Inflammatory macrophage (primary cell): ENCODE data around the gene OSBPL1A.

Experiments used
- DNase-seq, 2 donors: peaks; one replicate each; pipeline ENCODE4 v3.0.0-alpha.2; 2020 to 2022

Gene OSBPL1A

DNA sequence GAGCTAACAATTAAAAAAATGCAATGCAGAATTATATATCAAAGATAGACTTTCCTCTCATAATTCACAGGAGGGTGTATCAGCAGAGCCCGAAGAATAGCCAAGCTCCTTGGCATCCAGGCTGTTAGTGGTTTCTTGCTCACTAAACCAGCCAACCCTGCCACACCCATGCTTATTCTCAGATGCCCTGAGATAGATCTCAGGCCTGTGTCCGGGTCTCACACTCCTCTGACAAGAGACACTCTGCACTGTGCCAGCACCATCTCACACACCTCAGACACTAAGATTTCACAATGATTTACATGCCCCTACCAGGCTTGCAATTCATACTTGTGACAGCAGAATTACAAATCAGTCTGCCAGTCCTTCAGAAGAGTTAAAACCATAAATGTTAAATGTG lies 64.5 kb downstream of the OSBPL1A start:
- no peak for DNase-seq

DNA sequence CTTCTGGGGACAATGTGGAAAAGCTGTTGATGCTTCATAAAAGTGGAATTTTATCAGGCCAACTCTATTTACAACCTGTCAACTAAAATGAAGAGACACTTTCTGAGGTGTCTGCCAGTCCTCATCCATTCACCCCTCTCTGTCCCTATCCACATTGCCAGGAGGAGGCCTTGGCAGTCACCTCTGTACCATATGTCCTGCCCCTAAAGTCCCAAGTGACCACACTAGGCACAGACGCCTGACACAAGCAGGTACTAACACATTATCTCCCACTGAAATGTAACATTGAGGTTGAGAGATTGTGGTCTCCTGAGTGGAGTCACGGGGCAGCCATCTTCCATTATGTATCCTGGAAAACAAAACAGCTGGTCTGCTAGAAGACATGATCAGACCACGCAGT lies 71.4 kb downstream of the OSBPL1A start:
- no peak for DNase-seq

DNA sequence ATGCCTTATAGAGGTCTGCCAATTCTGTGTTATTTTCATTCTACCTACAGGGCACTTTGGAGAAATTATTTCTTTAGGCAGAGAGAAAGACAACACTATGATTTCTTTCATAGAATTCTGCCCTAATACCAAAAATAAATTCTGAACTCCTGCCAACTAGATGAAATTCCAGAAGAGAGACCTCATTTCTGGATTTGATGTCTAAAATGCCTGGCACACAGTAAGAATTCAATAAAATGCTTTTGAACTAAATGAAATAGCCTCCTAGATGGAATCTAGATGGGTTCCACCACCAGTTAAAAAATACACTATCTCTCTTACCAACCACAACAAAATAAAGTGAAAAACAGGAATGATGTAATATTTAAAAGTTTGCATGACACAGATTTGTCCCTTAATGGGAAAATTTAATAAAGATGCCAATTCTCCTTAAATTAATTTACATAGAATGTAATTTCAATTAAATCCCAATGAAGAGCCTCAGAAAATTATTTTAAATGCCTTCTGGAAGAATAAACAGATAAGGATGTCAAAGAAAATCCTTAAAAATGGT lies 75.0 kb downstream of the OSBPL1A start:
- no peak for DNase-seq

DNA sequence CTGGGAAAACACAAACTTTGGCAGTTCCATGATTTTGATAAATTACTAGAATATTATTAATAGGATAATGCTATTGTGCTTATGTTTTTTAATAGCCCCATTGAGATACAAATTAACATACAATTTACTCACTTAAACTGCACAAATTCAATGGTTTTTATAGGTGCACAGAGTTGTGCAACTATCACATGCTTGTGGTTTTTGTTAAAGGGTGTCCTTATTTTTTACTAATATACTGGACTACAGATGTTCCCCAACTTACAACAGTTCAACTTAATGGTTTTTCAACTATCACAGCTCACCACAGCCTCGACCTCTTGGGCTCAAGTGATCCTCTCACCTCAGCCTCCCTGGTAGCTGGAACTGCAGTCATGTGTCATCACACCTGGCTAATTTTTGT lies 76.6 kb downstream of the OSBPL1A start:
- DNase-seq = no peak

DNA sequence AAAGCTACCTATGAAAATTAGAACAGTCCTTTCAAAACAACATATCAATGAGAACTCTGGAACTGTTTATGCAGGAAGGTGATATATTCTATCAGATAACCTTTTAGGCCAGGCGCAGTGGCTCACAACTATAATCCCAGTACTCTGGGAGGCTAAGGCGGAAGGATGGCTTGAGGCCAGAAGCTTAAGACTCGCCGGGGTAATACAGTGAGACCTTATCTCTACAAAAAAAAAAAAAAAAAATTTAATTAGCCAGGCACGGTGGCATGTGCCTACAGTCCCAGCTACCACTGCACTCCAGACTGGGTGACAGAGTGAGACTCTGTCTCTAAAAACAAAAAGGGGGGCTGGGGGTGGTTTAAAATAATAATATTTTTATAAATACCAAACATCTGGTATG lies 77.9 kb downstream of the OSBPL1A start:
- DNase-seq = no peak

DNA sequence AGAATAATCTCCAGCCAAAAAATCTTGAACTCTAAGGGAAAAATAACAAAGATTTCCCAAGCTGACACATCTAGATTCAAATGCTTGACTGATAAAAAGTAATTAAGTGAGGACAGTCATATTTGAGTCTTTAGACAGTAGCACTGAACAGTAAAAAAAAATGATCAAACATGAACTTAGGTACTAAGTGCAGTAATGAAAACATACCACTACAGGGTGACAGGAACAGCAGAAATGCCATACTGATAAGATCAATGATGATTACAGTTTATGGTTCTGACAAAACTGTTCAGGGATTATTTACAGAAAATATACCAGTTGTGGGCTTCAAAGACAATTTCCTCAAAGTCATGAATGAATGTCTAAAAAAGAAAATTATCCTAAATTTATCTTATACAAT lies 80.3 kb downstream of the OSBPL1A start:
- no peak for DNase-seq

DNA sequence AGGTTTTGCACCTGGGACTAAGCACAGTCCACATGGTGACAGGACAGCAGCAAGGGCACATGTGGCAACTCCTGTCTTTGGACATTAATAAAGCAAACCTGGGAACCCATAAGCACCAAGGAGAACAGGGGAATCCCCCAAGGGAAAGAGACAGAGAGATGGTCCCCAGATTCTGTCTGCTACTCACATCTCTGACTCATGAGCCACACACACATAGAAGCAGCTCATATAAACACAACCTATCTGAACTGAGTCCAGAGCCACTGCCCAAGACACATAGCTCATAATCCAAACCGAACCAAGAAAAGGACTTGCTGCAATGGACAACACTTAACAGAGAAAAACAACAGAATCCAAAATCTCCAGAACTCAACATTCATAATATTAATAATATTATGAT lies 82.5 kb downstream of the OSBPL1A start:
- DNase-seq = no peak

DNA sequence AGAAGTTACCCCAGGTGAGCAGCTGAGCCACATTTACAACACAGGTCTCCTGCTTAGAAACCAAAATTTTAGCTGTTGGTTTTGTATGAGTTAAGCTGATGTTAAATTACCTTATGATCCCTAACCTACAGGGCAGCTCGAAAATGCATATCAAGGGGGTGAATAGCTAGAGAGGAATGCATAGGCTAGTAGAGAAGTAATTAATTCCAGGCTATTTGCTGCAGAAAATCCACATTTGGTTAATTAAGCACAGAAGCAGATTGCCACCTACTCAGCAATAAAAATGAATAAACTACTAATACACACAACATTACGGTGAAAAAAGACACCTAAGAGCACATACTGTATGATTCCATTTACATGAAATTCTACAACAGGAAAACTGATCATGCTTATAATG lies 91.4 kb downstream of the OSBPL1A start:
- DNase-seq = no peak

DNA sequence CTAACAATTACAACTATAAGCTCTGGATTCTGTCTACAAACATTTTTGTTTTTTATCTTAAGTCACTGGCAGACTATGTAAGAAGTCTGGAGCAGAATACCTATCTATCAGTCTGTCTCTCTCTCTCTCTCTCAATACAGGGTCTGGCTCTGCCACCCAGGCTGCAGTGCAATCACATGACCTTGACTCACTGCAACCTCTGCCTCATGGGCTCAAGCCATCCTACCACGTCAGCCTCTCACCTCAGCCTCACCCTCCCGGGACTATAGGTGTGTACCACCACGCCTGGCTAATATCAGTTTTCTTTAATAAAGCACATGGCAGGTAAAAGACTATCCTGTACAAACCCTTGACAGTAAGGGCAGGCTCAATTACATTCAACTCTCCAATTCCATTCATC lies 96.9 kb downstream of the OSBPL1A start:
- DNase-seq = no peak

DNA sequence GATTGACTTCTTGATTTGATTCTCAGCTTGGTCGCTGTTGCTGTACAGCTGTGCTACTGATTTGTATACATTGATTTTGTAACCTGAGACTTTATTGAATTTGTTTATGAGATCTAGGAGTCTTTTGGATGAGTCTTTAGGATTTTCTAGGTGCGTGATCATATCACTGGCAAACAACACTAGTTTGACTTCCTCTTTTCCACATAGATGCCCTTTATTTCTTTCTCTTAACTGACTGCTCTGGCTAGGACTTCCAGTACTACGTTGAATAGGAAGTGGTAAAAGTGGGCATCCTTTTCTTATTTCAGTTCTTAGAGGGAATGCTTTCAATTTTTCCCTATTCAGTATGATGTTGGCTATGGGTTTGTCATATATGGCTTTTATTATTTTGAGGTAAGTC lies 101.3 kb downstream of the OSBPL1A start:
- no peak for DNase-seq

DNA sequence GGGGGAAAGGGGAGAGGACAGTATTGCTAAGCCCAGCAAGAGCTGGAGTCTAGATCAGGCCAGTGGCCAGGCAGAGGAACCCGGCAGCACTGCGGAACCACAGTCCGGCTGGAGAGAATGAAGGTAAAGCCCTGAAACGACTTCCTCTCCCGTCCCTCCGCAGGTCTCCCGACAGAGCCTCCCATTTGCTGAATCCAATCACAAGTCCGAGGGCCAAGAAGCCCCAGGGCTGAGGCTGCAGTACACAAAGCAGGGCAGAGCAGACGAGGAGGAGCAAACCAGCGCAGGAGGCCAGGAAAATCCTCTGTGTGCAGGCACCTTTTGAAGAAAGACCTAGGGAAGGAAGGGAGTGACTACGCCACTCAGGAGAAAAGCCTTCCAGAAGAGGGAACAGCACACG lies 104.4 kb downstream of the OSBPL1A start:
- DNase-seq = no peak

DNA sequence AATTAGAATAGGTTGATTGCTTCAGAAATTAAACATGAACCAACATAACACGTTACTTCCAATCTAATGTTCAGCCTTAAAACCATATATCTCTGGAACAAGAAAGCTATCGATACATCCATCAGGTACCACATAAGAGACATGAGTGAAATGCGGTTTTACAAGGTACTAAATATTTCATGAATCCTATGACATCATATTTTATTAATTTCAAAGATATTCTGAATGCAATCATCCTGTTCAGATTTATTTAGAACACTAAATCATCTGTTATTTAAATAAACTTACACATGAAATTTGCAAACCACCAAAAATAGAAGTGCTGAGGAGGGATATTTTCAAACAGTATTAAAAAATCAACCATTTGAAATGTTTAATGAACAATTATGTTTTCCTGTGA lies 119.0 kb downstream of the OSBPL1A start:
- DNase-seq = no peak

DNA sequence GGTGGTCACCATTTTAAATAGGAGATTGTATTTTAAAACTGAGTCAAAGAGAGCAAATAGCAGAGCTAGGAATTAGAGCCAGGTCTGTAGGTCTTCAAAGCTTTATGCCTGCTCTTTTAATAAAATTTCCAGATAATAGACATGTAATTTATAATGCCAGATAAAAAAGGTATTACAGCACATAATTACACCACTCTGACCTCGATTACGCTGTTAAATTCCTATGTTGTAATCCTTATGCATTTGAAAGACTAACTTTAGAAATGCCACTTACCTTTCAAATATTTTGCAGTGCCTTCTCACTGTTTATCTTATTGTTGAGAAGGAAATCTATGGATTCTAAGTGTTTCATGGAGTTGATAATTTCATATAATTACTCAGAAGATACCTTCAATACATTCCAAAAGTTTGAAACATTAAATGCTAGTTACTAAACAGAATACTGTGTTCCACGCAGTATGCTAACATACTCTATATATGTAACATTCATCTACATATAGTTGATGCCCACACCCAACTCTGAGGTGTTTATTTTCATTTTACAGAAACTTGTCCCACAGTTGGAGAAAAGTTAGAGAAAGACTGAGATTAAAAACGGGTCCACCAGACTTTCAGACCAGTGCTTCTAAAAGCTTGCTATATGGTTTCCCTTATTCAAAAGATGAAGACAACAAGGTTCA lies 120.0 kb downstream of the OSBPL1A start:
- no peak for DNase-seq

DNA sequence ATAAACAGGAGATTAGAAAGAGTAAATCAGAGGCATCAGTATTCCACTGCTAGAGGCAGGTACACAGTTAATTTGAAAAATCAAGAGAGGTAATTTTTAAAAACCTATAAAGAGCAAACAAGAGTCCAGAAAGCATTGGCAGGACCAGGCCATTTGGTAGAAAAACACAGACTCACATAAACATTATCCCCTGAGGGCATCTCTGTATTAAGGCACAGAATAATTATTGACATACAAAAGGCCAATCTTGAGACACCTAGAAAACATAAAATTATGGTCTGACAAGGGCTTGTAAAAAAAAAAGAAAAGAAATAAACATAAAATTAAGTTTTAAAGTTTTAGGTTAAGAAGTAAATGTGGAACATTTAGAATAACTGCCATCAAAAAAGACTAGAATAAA lies 120.6 kb downstream of the OSBPL1A start:
- no peak for DNase-seq

DNA sequence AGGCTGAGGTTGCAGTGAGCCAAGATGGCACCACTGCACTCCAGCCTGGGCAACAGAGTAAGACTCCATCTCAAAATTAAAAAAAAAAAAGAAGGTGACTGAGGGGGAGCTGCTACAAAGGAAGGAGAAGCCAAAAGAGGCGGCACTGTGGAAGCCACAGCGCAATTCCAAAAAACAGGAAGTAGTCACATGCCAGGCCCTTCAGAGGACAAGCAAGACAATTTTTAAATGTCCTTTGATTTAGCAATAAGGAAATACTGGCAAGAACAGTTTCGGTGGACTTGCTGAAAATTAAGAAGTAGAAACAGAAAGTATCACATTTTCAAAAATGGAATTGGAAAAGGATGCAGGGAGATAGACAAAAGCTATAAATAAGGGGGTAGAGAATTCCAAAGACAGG lies 122.8 kb downstream of the OSBPL1A start:
- DNase-seq = peak; percentile 89 to 91

DNA sequence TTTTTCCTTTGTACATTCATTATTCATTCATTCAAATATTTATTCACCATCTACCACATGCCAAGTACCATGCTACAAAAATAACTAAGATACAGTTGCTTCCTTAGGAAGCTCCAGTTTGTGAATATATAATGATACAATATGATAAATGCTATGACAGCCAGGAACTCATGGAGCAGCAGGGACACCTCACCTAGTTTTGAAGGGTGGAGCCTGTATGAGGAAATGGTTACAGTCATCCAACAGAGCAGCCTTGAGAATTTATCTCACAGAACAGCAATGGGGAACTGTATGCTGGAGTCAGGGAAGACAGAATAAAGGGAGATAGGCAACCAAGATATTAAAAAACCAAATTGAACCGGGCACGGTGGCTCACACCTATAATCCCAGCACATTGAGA lies 124.0 kb downstream of the OSBPL1A start:
- peak; percentile 57 to 58 for DNase-seq

DNA sequence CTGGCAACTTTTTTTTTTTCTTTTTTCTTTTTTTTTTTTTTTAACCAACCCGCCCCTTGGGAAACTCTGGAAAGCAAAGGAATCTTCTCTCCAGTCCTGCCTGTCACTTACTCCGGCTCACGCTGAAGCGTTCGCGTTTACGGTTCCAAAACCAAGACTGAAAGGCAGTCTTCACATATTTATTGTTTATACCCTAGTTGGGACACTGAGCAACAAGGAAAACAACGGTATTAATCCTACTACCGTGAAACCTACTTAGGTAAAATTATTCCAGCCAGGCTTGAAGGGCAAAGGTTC lies 125.4 kb downstream of the OSBPL1A start:
- DNase-seq = no peak

DNA sequence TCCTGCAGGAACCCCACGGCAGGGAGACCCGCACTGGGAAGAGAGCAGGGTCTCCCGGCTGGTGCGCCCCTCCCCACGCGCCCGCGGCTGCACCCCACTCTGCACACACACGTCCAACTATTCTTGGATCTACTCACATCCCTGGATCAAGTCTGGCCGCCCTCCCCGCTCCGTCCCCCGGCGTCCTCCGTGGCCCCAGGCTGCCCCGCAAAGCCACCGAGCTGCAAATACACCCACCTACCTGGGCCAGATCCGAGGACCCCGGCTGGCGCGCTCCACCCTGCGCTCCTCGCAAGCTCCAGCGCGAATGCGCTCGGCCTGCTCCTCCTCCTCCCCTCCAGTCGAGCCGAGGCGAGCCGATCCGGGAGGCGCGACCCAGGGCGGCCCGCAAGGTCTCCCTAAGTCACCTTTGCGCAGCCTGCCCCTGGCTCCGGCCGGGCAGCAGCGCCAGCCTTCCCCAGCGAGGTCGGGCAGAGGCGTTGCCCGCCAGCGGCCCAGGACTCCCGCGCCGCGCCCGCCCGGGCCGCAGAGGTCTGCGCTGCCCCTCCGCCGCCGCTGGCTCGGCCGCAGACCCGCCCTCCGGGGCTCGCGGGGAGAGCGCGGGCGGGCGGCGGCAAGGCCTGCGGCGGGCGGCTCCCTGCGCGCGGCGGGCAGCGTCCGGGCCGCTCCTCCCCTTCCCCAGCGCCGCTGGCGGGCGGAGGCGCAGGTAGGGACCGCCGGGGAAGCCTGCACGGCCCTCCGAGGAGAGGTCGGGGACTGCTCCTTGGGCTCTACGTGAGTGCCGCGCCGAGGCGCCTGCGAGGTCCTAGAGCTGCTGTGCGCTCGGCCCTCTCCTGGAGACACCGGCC lies 126.0 kb downstream of the OSBPL1A start:
- peak; percentile 37 to 45 for DNase-seq

DNA sequence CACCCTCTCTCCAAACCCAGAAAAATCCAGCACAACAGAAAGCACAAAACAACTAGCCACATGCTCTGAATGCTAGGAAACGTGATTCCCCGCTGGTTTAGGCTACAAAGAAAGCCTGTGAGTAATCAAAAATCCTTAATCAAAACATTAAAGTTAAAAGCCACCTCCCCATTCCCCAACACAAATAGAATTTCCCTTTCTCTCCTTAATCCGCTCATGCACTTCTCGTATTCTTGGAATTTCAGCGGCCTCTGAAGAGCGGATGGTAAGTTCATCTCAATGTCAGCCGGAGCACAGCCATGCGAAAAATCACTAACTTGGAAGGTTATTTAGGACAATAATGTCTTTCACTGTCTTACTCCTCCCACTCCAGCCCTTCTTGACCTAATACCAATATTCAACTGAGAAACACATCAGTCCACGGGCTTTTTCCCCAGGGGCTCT lies 126.7 kb downstream of the OSBPL1A start:
- no peak for DNase-seq

DNA sequence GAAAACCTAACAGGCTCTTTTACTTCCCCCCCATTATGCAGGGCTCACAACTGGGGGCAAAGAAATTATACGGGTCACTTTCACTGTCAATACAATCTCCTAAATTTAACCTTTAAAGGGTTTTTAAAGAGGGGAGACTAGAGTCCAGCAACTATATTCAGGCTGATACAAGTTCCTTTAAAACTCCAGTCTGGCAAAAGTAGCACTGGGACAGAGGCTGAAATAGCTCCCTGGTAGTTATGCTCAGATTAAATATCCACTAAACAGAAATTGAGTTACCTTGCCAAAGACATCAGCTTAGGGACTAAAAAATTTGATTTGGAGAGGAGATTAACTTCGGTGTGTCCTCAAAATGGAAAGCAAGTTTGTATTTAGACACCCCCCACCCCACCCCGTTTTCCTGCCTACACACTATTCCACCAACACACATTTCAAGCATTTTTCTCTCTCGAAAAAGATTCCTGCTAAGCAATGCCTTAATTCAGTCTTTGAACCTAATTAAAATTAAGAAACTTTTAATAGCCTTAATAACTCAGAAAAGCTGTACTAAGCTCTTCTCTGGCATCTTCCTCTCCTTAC lies 127.2 kb downstream of the OSBPL1A start:
- no peak for DNase-seq

DNA sequence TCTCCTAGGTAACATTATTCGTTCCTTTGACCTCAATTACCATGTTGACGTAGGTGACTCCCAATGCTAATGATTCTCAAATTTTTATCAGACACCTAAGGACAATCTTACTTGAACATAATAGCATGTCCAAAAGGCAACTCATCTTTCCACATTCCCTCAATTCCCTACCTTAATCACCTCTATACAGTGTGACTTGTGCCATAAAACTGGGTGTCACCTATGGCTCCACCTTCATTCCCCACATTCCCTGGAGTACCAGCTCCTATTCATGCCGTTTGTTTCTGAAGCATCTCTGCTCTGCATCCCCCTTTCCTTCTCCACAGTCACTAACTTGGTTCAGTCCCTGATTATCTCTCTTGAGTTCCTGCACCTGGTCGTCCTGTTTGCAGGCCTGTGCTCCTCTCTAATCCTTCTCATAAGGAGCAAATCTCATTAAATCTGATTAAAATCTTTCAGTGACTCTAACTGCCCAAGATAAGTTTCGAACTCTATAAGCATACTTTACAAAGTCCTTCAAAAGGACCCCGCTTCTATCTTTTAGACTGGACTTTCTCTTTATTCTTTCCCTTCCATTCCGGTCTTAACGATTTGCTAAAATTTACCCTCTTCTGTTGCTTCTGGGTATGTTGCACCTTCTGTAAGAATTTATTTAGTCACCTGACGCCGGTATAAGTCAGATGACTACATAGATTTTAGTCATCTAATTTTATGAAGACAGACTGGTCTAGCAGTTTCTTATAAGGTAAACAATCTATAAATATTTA lies 128.7 kb downstream of the OSBPL1A start:
- no peak for DNase-seq

DNA sequence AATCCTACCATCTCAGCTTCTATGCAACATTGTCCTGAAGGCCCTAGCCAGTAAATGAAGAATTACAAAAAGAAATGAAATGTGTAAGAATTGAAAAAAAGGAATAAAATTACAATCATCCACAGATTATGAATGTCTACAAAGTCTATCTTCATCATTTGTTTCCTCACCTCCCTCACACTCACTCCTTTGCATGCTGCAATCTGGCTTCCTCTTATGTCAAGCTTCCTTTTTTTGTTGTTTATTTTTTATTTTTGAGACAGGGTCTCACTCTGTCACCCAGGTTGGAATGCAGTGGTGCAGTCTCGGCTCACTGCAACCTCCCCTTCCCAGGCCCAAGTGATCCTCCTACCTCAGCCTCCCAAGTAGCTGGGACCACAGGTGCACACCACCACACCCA lies 129.7 kb downstream of the OSBPL1A start:
- DNase-seq = peak in 1 of 2 donors; percentile 26

DNA sequence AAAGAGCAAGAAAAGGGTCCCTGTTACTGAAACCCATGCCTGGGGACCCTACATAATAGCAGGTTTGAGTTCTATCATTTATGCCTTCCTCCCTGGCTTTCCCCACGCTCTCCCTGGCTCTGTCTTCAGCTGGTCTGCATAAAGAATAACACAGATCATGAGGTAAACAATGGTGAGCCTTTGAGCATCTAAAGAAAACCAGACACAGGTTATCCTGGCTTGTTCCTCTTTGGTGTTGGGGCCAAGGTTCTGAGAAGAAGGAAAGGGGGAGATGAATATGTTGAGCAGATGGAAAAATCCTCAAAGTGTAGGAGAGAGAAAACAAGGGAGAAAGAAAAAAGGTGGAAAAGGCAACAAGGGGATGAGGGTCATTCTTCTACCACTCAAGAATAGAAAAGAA lies 131.5 kb downstream of the OSBPL1A start:
- DNase-seq = no peak
